GM12878 (cell line): Measurements from ENCODE around the gene GNB3. TPM values are rescaled to one million over a fixed set of nuclear protein-coding genes. Genes with fewer than 3 reads are reported as not detected.

Source experiments
- ATAC-seq: fragments of 200-7000 bp; cut with Tn5 transposase; 3 replicates; pipeline ENCODE4 v1.9.1; 2020; ENCODE audit warnings: mild to moderate bottlenecking, moderate library complexity
- BruUV-seq: library from RNA; stranded (reverse); fragments of 400-500 nt; replicated peaks from 2 replicates; lab custom pipeline; 2021; lab: Mats Ljungman, UMichigan
- CTCF ChIA-PET: fragments of 300-600 bp; sonication (Branson Sonifier 250); formaldehyde crosslinking; extraction: SDS; loops from one replicate; lab custom pipeline; 2021; ENCODE audit warnings: inconsistent platforms; lab: Yijun Ruan, JAX
- POLR2A ChIA-PET: fragments of 350-600 bp; formaldehyde crosslinking; extraction: SDS; loops from one replicate; lab custom pipeline; 2021; ENCODE audit warnings: inconsistent platforms; lab: Charles Lee
- RAD21 ChIA-PET: fragments of 300-600 bp; sonication (Branson Sonifier 250); formaldehyde crosslinking; loops from one replicate; lab custom pipeline; 2023; ENCODE audit warnings: antibody characterized with exemption; ENCODE audit not compliant: unreplicated experiment; lab: Charles Lee
- SMC1A ChIA-PET: fragments of 300-600 bp; sonication (Branson Sonifier 250); formaldehyde crosslinking; loops from one replicate; lab custom pipeline; 2023; ENCODE audit not compliant: unreplicated experiment, uncharacterized antibody; lab: Charles Lee
- DNase-seq: peaks from one replicate; pipeline ENCODE4 v3.0.0-alpha.2; 2011; ENCODE audit warnings: low read depth, low spot score
- FAIRE-seq: peaks from 3 replicates; lab custom pipeline; 2011; peaks lifted over from hg19 to GRCh38; lab: Jason Lieb, UNC
- H2AFZ ChIP-seq: 2 replicates; pipeline ENCODE4 v1.6.0; 2011; ENCODE audit warnings: low read depth, low read length, control low read depth; ENCODE audit not compliant: control insufficient read depth
- H3K27ac ChIP-seq: 2 replicates; pipeline ENCODE4 v1.5.1; 2011; ENCODE audit warnings: control low read depth; ENCODE audit not compliant: control insufficient read depth, insufficient read depth
- H3K27me3 ChIP-seq, 2 experiments: replicated peaks in 1 of 2; 2 replicates each; pipeline versions ENCODE4 v1.6.0 to v1.6.1; 2011; ENCODE audit warnings: low read length in 1 of 2; ENCODE audit not compliant: control insufficient read depth in 2 of 2, insufficient read depth in 2 of 2
- H3K36me3 ChIP-seq, 2 experiments: 2 replicates each; pipeline ENCODE4 v1.5.1; 2011; ENCODE audit warnings: low read length in 1 of 2; ENCODE audit not compliant: control insufficient read depth in 2 of 2, insufficient read depth in 2 of 2
- H3K4me1 ChIP-seq: 2 replicates; pipeline ENCODE4 v1.6.1; 2011; ENCODE audit warnings: mild to moderate bottlenecking, low read length, moderate library complexity, mixed read lengths; ENCODE audit not compliant: control insufficient read depth, insufficient read depth
- H3K4me2 ChIP-seq: 2 replicates; pipeline ENCODE4 v1.6.0; 2011; ENCODE audit warnings: control low read depth; ENCODE audit not compliant: control insufficient read depth, insufficient read depth
- H3K4me3 ChIP-seq: fragments of 200-600 bp; sonication (generic); 2 replicates; pipeline ENCODE4 v1.5.1; 2016
- H3K79me2 ChIP-seq: 2 replicates; pipeline ENCODE4 v1.6.0; 2011; ENCODE audit warnings: low read length; ENCODE audit not compliant: control insufficient read depth, insufficient read depth
- H3K9ac ChIP-seq: 2 replicates; pipeline ENCODE4 v1.8.0; 2011; ENCODE audit warnings: low read length, control low read depth, mixed read lengths; ENCODE audit not compliant: control insufficient read depth, insufficient read depth
- H3K9me3 ChIP-seq: replicated peaks from 3 replicates; pipeline ENCODE4 v1.5.1; 2011; ENCODE audit warnings: mild to moderate bottlenecking, low read length; ENCODE audit not compliant: control insufficient read depth, insufficient read depth
- H4K20me1 ChIP-seq: 2 replicates; pipeline ENCODE4 v1.6.0; 2011; ENCODE audit not compliant: control insufficient read depth, insufficient read depth
- FOXM1 ChIP-seq: IDR thresholded peaks from 2 replicates; pipeline ENCODE4 v1.6.1; 2012; ENCODE audit warnings: low read depth, mild to moderate bottlenecking, inconsistent platforms, low read length, moderate library complexity
- HDAC2 ChIP-seq: fragments of 200-600 bp; sonication (generic); IDR thresholded peaks from 2 replicates; pipeline ENCODE4 v1.6.1; 2017
- NFYA ChIP-seq: IDR thresholded peaks from 2 replicates; pipeline ENCODE4 v1.6.1; 2011; ENCODE audit warnings: low read depth, mild to moderate bottlenecking, low read length, improper control_type of control experiment, borderline replicate concordance
- RAD21 ChIP-seq: IDR thresholded peaks from 2 replicates; pipeline ENCODE4 v1.6.1; 2011; ENCODE audit warnings: mild to moderate bottlenecking, low read depth, low read length, moderate library complexity; ENCODE audit not compliant: insufficient read depth
- RCOR1 ChIP-seq: conservative IDR thresholded peaks from 2 replicates; pipeline ENCODE4 v1.6.1; 2012; ENCODE audit warnings: low read depth, low read length, improper control_type of control experiment
- SIX5 ChIP-seq: IDR thresholded peaks from 2 replicates; pipeline ENCODE4 v1.6.1; 2011; ENCODE audit warnings: mild to moderate bottlenecking, low read depth, low read length, moderate library complexity; ENCODE audit not compliant: severe bottlenecking
- STAT3 ChIP-seq: IDR thresholded peaks from 2 replicates; pipeline ENCODE4 v1.6.1; 2011; ENCODE audit warnings: low read depth, low read length, improper control_type of control experiment
- TCF7 ChIP-seq: IDR thresholded peaks from 2 replicates; pipeline ENCODE4 v1.6.1; 2014; ENCODE audit warnings: antibody characterized with exemption, borderline replicate concordance
- WGBS: methylation state at CpG from one replicate; pipeline ENCODE4 v1.1.6; 2016; ENCODE audit warnings: low lambda C conversion rate; ENCODE audit not compliant: insufficient replicate concordance, insufficient coverage; ENCODE audit errors: missing lambda C conversion rate; 5-methylcytosine and 5-hydroxymethylcytosine counted together
- in situ Hi-C: fragments of 300-500 bp; cut with MboI; formaldehyde crosslinking; loops from 9 replicates; pipeline ENCODE4 v1.14.3; 2018; ENCODE audit warnings: mixed read lengths
- intact Hi-C: fragments of 100-400 bp; cut with micrococcal nuclease; formaldehyde crosslinking; loops from one replicate; pipeline ENCODE4 v1.14.2; 2022; ENCODE audit not compliant: unreplicated experiment
- polyA plus RNA-seq, 11 experiments: library from polyadenylated mRNA; depleted of rRNA in 4 of 11; unstranded in 6 of 11; stranded (reverse) in 5 of 11; fragments of >200 nt; fragmentation: Nextera tagmentation in 4 of 11; fragmentation: Illumina TruSeq in 1 of 11; extraction: Ambion mirVana in 4 of 11; extraction: Trizol in 1 of 11; gene quantifications; 1 replicate in 1 of 11; 2 replicates in 10 of 11; pipeline versions ENCODE4 v1.2.1 to v1.2.3, GENCODE V29; 2011 to 2016; ENCODE audit warnings: inconsistent platforms in 2 of 11, missing spikeins in 2 of 11, low read depth in 1 of 11
- total RNA-seq, 4 experiments: library from RNA; depleted of rRNA in 3 of 4; stranded (reverse); fragments of >200 nt in 3 of 4; fragmentation: Illumina TruSeq in 1 of 4; extraction: Trizol in 1 of 4; gene quantifications; 2 replicates each; pipeline versions ENCODE4 v1.2.1 to v1.2.3, GENCODE V29; 2013 to 2021
- TF ChIP-seq, protein P1 (sequence below): fragments of 150-350 bp; IDR thresholded peaks from 2 replicates; pipeline ENCODE4 v1.6.1; 2014; ENCODE audit warnings: mild to moderate bottlenecking, low read depth, low read length

The GNB3 gene
- total and polyA plus RNA-seq, 10 of the 15 experiments (the other 5 are each of a cell fraction or from before 2014, with no cell fraction given) = 0.05 to 1.1 (median 0.36) TPM

DNA sequence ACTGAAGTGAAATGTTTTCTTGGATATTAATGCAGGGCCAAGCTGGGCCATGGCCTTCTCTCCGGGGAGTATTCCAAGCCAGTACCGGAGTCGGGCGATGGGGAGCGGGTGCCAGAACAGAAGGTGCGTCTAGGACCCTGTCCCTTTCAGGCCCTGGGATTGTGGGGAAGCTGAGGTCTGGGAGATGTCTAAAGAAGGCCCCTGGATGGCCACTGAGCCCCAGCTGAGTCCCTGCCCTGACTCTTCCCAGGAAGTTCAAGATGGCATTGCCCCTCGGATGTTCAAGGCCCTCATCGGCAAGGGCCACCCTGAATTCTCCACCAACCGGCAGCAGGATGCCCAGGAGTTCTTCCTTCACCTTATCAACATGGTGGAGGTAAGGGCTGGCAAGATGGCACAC lies 19.4 kb downstream of the GNB3 start:
- Histone ChIP-seq H3K27me3 (no peaks in the 10 kb centered on the region), H3K4me3 (no peak overlapping the region), H3K79me2 (no peaks in the 10 kb centered on the region), H3K9ac (no peak overlapping the region), H3K4me2 (no peak overlapping the region), H3K27ac (no peak overlapping the region), H4K20me1 (no peaks in the 10 kb centered on the region), H2AFZ (no peak overlapping the region), H3K4me1 (no peaks in the 10 kb centered on the region), H3K36me3 (peaks cover 47 to 53% of the 10 kb centered on the region in 2 experiments), H3K9me3 (no peaks in the 10 kb centered on the region)
- in situ Hi-C loops (no loop called here), intact Hi-C loops (no loop called here)
- no peak for ATAC-seq
- FAIRE-seq = no peak
- ChIA-PET RAD21 (interaction anchor here (1.0 kb wide), 1 partner anchor 13 kb away, joined by 3 read pairs; the partner anchor contains the start of gene SPSB2), POLR2A (interaction anchor here (1.7 kb wide), 1 partner anchor 10 kb away, joined by 3 read pairs; the partner anchor contains the start of gene CDCA3), CTCF (interaction anchor here (1.3 to 1.5 kb wide), 2 partner anchors 12 to 22 kb away, joined by 3 to 5 read pairs; partner anchors contain the start of gene SPSB2), SMC1A (interaction anchor here (1.4 kb wide), 1 partner anchor 21 kb away, joined by 3 read pairs; no protein-coding TSS in a partner anchor)
- WGBS = 99% methylated on average over 9 of the region's 9 CpGs
- TF ChIP-seq STAT3 (no peak), NFYA (no peak), TCF7 (no peak), HDAC2 (no peak), SIX5 (no peak), RCOR1 (no peak), RAD21 (no peak), FOXM1 (no peak)
- TF ChIP-seq, protein P1, sequence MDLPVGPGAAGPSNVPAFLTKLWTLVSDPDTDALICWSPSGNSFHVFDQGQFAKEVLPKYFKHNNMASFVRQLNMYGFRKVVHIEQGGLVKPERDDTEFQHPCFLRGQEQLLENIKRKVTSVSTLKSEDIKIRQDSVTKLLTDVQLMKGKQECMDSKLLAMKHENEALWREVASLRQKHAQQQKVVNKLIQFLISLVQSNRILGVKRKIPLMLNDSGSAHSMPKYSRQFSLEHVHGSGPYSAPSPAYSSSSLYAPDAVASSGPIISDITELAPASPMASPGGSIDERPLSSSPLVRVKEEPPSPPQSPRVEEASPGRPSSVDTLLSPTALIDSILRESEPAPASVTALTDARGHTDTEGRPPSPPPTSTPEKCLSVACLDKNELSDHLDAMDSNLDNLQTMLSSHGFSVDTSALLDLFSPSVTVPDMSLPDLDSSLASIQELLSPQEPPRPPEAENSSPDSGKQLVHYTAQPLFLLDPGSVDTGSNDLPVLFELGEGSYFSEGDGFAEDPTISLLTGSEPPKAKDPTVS = no peak
- BruUV-seq = no TSS peak
- no peak for DNase-seq
